Astrocyte of the hippocampus (primary cell): ENCODE results near the gene HPSE2.
"Not testable (repeated sequence)": the region's sequence is repeated elsewhere in the genome, so short reads cannot be mapped to it uniquely, and the experiment has no call there.

ENCODE experiments used
- DNase-seq: peaks from one replicate; pipeline ENCODE4 v3.0.0; 2011; ENCODE audit warnings: low read depth, low spot score

HPSE2 gene

DNA sequence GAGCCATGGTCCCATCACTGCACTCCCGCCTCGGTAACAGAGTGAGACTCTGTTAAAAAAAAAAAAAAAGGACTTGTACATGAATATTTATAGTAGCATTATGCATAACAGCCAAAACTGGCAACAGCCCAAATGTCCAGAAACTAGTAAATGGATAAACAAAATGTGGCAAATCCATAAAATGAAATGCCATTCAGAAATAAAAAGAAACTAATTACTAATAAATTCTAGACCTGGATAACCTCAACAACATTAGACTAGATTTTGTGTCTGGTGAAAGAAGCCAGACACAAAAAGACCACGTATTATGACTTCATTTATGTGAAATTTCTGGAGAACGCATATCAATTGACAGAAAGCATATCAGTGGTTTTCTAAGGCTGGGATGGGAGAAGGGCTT lies 74.5 kb downstream of the HPSE2 start:
- no peak for DNase-seq

DNA sequence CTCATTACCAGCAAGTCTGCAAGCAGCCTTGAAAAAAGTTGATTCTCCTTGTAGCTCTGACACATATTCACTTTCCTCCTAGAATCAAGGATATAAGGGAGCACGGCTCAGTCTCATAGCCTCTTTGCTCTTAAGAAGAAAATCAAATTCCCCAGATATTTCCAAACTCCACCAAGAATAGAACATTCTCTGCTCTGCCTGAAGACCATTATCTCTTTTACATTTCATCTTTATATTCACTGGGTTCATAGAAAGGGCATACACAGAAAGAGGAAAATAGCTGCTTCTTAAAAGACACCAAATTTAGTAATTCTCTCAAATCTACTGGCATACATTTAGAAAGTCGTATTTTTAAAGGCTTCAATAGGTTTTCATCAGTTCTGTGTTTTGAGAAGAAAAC lies 92.0 kb downstream of the HPSE2 start:
- DNase-seq, result no peak

DNA sequence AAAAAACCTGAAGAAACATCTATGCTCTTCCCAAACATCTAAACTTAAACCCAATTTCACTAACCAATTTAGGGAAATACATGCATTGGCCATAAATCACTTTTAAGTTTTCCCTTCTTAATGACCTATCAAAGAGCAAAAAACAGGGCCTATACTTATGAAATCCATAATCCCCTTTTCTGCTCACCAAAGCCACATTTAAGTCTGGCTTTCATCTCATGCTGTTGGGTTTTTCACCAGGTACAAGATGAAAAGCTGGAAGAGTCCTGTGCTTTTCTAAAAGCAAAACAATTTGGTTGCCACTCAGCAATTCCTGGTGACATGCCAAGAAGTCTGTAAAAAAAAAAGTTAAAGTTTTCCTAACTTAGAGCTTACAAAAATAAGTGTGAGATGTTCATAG lies 92.6 kb downstream of the HPSE2 start:
- DNase-seq, result peak; percentile 23

DNA sequence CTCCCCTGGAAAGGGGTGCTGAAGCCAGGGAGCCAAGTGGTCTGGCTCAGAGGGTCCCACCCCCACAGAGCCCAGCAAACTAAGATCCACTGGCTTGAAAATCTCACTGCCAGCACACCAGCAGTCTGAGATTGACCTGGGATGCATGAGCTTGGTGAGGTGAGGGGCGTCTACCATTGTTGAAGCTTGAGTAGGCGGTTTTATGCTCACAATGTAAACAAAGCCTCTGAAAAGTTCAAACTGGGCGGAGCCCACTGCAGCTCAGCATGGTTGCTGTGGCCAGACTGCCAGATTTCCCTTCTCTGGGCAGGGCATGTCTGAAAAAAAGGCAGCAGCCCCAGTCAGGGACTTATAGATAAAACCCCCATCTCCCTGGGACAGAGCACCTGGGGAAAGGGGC lies 102.8 kb downstream of the HPSE2 start:
- not testable (repeated sequence) for DNase-seq

GRCh38 chr10:99125879-99126278 lies 109.8 kb downstream of the HPSE2 start:
- DNase-seq, result no peak

DNA sequence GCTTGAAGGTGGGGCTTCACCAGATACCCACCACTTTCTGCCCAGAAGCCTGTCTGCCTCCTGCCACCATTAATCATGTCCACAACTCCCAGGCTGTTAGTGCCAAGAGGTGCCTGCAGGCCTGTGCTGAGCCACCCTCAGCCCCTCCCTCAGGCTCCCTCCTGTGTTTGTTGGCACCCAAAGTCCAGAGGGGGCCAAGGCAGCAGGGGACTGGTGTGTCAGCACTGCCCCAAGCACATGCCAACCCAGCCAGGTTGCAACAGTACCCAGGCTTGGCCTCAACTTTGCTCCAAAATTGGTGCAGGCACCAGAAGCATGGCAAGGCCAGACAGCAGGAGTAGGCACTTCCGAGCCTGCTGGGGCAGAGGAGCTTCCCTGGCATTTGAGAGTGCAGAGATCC lies 111.3 kb downstream of the HPSE2 start:
- no peak for DNase-seq

GRCh38 chr10:99123851-99124250 lies 111.8 kb downstream of the HPSE2 start:
- DNase-seq, result no peak

GRCh38 chr10:99123336-99123735 lies 112.3 kb downstream of the HPSE2 start:
- no peak for DNase-seq

- DNase-seq, result no peak
Measured at GRCh38 chr10:99119258-99119748, 116.3 kb downstream of the HPSE2 start.

GRCh38 chr10:99115703-99116102 lies 119.9 kb downstream of the HPSE2 start:
- DNase-seq, result no peak

- no peak for DNase-seq
Measured at GRCh38 chr10:99085358-99085757, 150.3 kb downstream of the HPSE2 start.

DNA sequence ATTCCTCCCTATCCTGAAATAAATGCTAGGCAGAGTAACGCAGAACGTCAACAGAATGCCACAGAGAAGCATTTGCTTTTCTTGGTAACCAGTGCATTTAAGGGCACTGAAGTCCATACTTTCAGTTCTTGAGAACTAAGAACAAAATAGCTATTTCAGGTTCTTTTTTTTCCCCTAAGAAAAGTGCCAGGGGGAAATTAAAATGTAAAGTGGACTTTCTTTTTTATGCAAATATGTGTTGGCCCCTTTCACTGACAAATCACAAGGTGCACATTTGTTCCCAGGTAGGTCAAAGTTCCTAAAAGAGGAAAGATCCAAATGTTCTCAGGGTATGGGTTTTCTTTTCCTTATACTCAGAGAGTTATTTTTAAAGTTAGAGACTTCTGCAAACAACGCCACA lies 151.5 kb downstream of the HPSE2 start:
- no peak for DNase-seq

DNA sequence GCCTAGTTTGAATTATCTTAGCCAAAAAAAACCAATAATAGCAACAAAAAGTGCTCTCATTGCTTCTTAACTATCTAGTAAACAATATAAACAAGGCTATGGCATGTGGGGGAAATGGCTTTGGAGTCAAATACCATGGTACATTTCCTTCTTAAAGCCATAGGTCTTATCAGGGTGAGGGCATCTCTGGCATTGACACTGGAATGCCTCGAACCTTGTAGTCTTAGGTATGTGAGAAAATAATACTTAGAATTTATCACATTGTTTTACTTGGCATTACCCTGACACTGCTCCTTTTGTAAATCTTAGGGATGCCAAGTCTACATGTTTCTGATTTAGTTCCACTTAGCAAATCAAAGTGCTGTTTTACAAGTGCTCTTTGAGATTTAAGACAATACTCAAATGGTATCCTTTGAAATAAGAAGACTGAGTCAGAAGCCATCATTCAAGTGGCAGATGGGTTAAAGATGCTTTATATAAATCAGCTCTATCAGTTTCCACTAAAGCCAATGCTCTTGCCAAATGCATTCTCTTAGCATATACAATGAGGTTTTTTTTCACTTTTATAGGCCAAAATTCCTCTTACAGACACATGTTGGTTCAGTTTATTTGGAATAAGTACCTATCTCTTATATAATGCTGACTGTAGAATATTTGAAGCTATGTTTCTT lies 155.2 kb downstream of the HPSE2 start:
- peak; percentile 0 for DNase-seq

DNA sequence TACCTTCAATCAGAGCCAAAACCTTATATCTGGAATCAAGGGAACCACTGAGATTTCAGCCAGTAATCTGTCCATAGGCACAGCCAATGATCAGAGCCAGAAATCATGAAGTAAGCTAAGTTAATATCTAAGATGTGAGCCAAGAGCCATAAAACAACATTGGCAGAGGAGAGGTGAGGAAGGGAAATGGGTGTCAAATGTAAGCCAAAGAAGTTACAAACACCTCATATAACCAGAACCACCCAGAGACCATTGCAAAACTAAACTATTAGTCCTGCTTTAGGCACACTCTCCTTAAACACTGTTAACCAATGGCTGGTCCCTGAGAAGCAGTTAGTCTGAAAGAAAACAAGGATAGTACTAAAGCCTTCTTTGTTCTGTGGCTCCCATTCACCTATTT lies 173.1 kb downstream of the HPSE2 start:
- no peak for DNase-seq

- DNase-seq, result no peak
Measured at GRCh38 chr10:99058762-99059161, 176.9 kb downstream of the HPSE2 start.

GRCh38 chr10:99057936-99058690 lies 177.5 kb downstream of the HPSE2 start:
- no peak for DNase-seq

- no peak for DNase-seq
Measured at GRCh38 chr10:99045671-99046070, 190.0 kb downstream of the HPSE2 start.

DNA sequence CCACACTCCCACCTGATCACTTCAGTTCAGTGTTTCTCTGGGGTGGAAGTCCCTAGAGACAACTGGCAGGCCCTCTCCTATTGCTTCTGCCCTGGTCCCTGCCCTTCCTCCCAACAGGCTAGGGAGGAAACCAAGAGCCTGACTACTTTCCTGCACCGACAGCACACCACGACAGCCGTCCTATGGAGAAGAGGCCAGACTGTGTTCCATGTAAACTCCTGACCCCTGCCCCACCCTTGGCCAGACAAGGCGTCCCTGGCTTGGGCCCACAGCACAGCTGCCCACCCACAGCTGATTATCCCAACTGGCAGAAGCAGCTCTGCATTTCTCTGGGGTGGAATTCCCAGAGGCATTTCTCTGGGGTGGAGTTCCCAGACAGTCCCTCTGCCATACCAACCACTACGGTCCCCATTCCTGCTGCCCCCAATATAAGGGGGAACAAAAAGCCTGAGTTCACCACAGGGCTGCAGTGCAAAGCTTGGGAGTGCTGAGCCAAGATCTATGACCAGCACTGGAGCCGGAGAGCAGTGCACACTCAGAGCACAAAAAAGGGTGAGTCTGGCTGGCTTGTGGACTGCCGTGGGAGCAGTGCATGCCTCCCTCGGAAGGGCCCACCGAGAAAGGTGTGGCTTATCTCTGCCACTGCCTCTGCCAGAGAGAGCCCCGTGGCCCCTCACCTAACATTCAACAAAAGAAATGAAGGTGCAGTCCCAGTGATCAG lies 193.4 kb downstream of the HPSE2 start:
- no peak for DNase-seq

DNA sequence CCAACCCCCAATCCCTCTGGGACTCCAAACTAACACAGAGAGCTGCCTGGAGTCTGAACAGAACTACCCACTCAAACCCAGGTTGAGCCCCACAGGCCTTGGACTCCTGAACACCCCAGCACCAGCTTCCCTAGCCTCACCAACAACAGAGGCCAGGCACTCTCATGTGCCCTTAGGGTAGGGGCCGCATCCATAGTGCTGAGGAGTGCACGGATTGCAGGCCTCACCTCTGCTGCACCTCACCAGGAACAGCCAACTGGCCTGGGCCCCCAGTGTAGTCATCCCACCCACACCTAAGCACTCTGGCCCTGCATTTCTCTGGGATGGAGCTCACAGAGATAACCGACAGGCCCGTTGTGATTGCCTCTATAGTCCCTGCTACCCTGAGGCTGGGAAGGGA lies 194.2 kb downstream of the HPSE2 start:
- DNase-seq, result no peak

DNA sequence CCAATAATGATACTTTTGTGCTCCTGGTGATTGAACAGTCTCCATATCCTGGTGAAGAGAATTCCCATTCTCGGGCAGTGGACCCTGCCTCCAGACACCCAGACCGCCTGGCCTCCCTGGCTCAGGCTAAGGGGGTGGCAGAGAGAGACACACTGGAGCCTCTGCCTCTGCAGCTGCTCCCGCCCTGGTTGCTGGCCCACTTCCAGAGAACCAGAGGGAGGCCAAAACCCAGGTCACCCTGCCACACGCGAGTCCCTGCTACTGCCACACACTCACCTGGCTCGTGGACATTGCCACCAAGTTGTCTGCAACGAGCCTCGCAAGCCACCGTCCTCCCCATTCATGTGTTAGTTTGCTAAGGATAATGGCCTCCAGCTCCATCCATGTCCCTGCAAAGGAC lies 221.8 kb downstream of the HPSE2 start:
- DNase-seq, result no peak

- DNase-seq, result no peak
Measured at GRCh38 chr10:99010286-99010685, 225.4 kb downstream of the HPSE2 start.

DNA sequence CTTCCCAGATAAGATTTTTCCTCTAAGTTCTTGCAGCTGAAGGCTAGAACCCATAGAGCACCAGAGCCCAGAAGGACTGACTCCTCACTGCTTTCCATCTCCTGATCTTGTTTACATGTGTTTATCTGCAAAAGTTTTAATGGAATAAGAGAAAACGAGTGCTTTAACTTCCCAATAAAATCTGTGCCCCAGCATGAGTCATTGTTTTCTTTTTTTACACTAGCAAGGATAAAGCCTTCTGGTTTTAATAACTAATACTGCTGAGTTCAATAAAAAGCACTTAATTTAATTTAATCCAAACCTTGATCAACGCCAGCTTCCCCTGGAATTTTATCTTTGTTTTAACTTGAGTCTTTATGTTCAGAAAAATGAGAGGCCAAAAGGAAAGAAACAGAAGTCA lies 227.6 kb downstream of the HPSE2 start:
- DNase-seq, result no peak

- no peak for DNase-seq
Measured at GRCh38 chr10:99007457-99007856, 228.2 kb downstream of the HPSE2 start.
